ENCODE results near the gene TMEM131. TPM values are rescaled to one million over a fixed set of nuclear protein-coding genes. Genes with fewer than 3 reads are reported as not detected.
A peak's percentile ranks its signal among the peaks of the same experiment; 100 is the strongest.
"Not testable (repeated sequence)": the region's sequence is repeated elsewhere in the genome, so short reads cannot be mapped to it uniquely, and the experiment has no call there.

TMEM131 gene
- total and polyA plus RNA-seq, 7 experiments from 2014 or later: 10.6 to 46.4 (median 40.5) TPM

- peaks cover 0 to 2% (median 0%) of the 10 kb centered on the region in 5 donors for H3K27me3 Mint-ChIP-seq
- peak; percentile 11 for ATAC-seq
- H3K4me3 Mint-ChIP-seq: peak overlapping the region; percentile 86 to 100 (median 94)
- H3K4me1 ChIP-seq (ENCODE audit: control insufficient read depth in 2 of 2, insufficient read depth in 2 of 2, low read length in 2 of 2): peaks cover 53 to 62% of the 10 kb centered on the region in 2 donors
- H3K9me3 ChIP-seq (ENCODE audit: control insufficient read depth in 2 of 3, low read length in 3 of 3): no peaks in the 10 kb centered on the region
- H3K27me3 ChIP-seq (ENCODE audit: control insufficient read depth in 2 of 2, insufficient read depth in 2 of 2, low read length in 2 of 2): no peaks in the 10 kb centered on the region
- peak overlapping the region; percentile 94 for H3K4me3 ChIP-seq (ENCODE audit: low read length)
- intact Hi-C loops (cut with micrococcal nuclease): loop anchor here (1.0 to 10.0 kb wide), 8 partner anchors 14 to 1125 kb away; partner anchors contain the start of genes ACTR1B (in 1 of the 2) and TMEM131 (in 1 of the 2)
- H3K27ac Mint-ChIP-seq: peak overlapping the region; percentile 94 to 100 (median 99)
- CTCF ChIA-PET: interaction anchor here (0.6 to 7.7 kb wide), 11 partner anchors 8 to 122 kb away, joined by 3 to 43 read pairs (median 4); no protein-coding TSS in a partner anchor
- POLR2A ChIA-PET: interaction anchor here (0.9 to 3.5 kb wide), 12 partner anchors 9 to 751 kb away, joined by 3 to 23 read pairs (median 6); partner anchors contain the start of genes ACTR1B and COX5B
- H3K4me1 Mint-ChIP-seq: peaks cover 58 to 82% (median 68%) of the 10 kb centered on the region in 7 donors
- peaks cover 0 to 2% (median 0%) of the 10 kb centered on the region in 11 donors for H3K9me3 Mint-ChIP-seq
- peaks cover 0 to 17% (median 0%) of the 10 kb centered on the region in 3 experiments for H3K36me3 ChIP-seq (ENCODE audit: control insufficient read depth in 2 of 3, insufficient read depth in 3 of 3, low read length in 3 of 3)
- H3K36me3 Mint-ChIP-seq: peaks cover 3 to 41% (median 9%) of the 10 kb centered on the region in 5 donors
- peak in 4 of 9 donors; percentile 14 to 73 (median 36) for DNase-seq
- peak overlapping the region; percentile 95 for H3K27ac ChIP-seq (ENCODE audit: low read depth, low read length)
Measured at GRCh38 chr2:97712693-97713295, 283.0 kb downstream of the TMEM131 start.

GRCh38 chr2:97712175-97712574, 283.6 kb downstream of the TMEM131 start:
- intact Hi-C loops (cut with micrococcal nuclease): loop anchor here (2.0 to 10.0 kb wide), 7 partner anchors 15 to 1125 kb away; partner anchors contain the start of gene TMEM131 (in 1 of the 2)
- not testable (repeated sequence) for ATAC-seq; H3K9me3 ChIP-seq (ENCODE audit: control insufficient read depth in 2 of 3, low read length in 3 of 3); H3K9me3 Mint-ChIP-seq; H3K27me3 ChIP-seq (ENCODE audit: control insufficient read depth in 2 of 2, insufficient read depth in 2 of 2, low read length in 2 of 2); H3K4me3 ChIP-seq (ENCODE audit: low read length); H3K27me3 Mint-ChIP-seq
- Mint-ChIP-seq H3K36me3 (peaks cover 3 to 36% (median 9%) of the 10 kb centered on the region in 5 donors), H3K4me1 (peaks cover 53 to 76% (median 62%) of the 10 kb centered on the region in 7 donors), H3K4me3 (peak overlapping the region; percentile 77 to 100 (median 94)), H3K27ac (peak overlapping the region; percentile 94 to 100 (median 99))
- ChIA-PET CTCF (interaction anchor here (0.6 to 7.7 kb wide), 8 partner anchors 8 to 121 kb away, joined by 3 to 43 read pairs (median 3); no protein-coding TSS in a partner anchor), POLR2A (interaction anchor here (0.6 to 3.5 kb wide), 8 partner anchors 13 to 66 kb away, joined by 3 to 23 read pairs (median 9); partner anchors contain the start of genes ACTR1B and COX5B)
- Histone ChIP-seq H3K4me1 (ENCODE audit: control insufficient read depth in 2 of 2, insufficient read depth in 2 of 2, low read length in 2 of 2) (peaks cover 47 to 56% of the 10 kb centered on the region in 2 donors), H3K27ac (ENCODE audit: low read depth, low read length) (peak overlapping the region; percentile 95), H3K36me3 (ENCODE audit: control insufficient read depth in 2 of 3, insufficient read depth in 3 of 3, low read length in 3 of 3) (peaks cover 0 to 12% (median 0%) of the 10 kb centered on the region in 3 experiments)
- peak in 1 of 9 donors; percentile 3 for DNase-seq

- H3K27me3 ChIP-seq (ENCODE audit: control insufficient read depth in 2 of 2, insufficient read depth in 2 of 2, low read length in 2 of 2): no peaks in the 10 kb centered on the region
- H3K27ac ChIP-seq (ENCODE audit: low read depth, low read length): peak overlapping the region; percentile 95
- peaks cover 48 to 68% (median 54%) of the 10 kb centered on the region in 7 donors for H3K4me1 Mint-ChIP-seq
- no peak overlapping the region for H3K4me3 ChIP-seq (ENCODE audit: low read length)
- H3K27ac Mint-ChIP-seq: peak overlapping the region; percentile 18 to 100 (median 97)
- ChIA-PET POLR2A (interaction anchor here (1.6 kb wide), 1 partner anchor 21 kb away, joined by 3 read pairs; no protein-coding TSS in a partner anchor), CTCF (interaction anchor here (0.8 to 7.7 kb wide), 5 partner anchors 12 to 120 kb away, joined by 4 to 43 read pairs (median 6); no protein-coding TSS in a partner anchor)
- peaks cover 41 to 48% of the 10 kb centered on the region in 2 donors for H3K4me1 ChIP-seq (ENCODE audit: control insufficient read depth in 2 of 2, insufficient read depth in 2 of 2, low read length in 2 of 2)
- H3K9me3 ChIP-seq (ENCODE audit: control insufficient read depth in 2 of 3, low read length in 3 of 3): no peaks in the 10 kb centered on the region
- H3K4me3 Mint-ChIP-seq: peak overlapping the region; percentile 1 to 98 (median 88)
- peaks cover 0 to 2% (median 0%) of the 10 kb centered on the region in 5 donors for H3K27me3 Mint-ChIP-seq
- peaks cover 0 to 2% (median 0%) of the 10 kb centered on the region in 11 donors for H3K9me3 Mint-ChIP-seq
- H3K36me3 ChIP-seq (ENCODE audit: control insufficient read depth in 2 of 3, insufficient read depth in 3 of 3, low read length in 3 of 3): peaks cover 0 to 12% (median 0%) of the 10 kb centered on the region in 3 experiments
- H3K36me3 Mint-ChIP-seq: peaks cover 3 to 28% (median 6%) of the 10 kb centered on the region in 5 donors
- peak in 1 of 9 donors; percentile 8 for DNase-seq
- intact Hi-C loops (cut with micrococcal nuclease): loop anchor here (5.0 to 10.0 kb wide), 4 partner anchors 286 to 1126 kb away; partner anchors contain the start of gene TMEM131 (in 1 of the 2)
- no peak for ATAC-seq
Measured at GRCh38 chr2:97711394-97711711, 284.4 kb downstream of the TMEM131 start.

- DNase-seq: no peak
- peaks cover 0 to 2% (median 0%) of the 10 kb centered on the region in 11 donors for H3K9me3 Mint-ChIP-seq
- no peak for ATAC-seq
- H3K36me3 Mint-ChIP-seq: peaks cover 0 to 4% (median 0%) of the 10 kb centered on the region in 5 donors
- CTCF ChIA-PET: interaction anchor here (0.7 to 7.7 kb wide), 11 partner anchors 9 to 680 kb away, joined by 3 to 43 read pairs (median 5); no protein-coding TSS in a partner anchor
- no peak overlapping the region for H3K4me3 Mint-ChIP-seq
- POLR2A ChIA-PET: interaction anchor here (1.0 to 2.0 kb wide), 5 partner anchors 8 to 40 kb away, joined by 3 to 8 read pairs (median 6); no protein-coding TSS in a partner anchor
- Histone ChIP-seq H3K36me3 (ENCODE audit: control insufficient read depth in 2 of 3, insufficient read depth in 3 of 3, low read length in 3 of 3) (no peaks in the 10 kb centered on the region), H3K4me3 (ENCODE audit: low read length) (no peak overlapping the region), H3K9me3 (ENCODE audit: control insufficient read depth in 2 of 3, low read length in 3 of 3) (no peaks in the 10 kb centered on the region), H3K27me3 (ENCODE audit: control insufficient read depth in 2 of 2, insufficient read depth in 2 of 2, low read length in 2 of 2) (no peaks in the 10 kb centered on the region), H3K27ac (ENCODE audit: low read depth, low read length) (no peak overlapping the region), H3K4me1 (ENCODE audit: control insufficient read depth in 2 of 2, insufficient read depth in 2 of 2, low read length in 2 of 2) (peaks cover 25 to 32% of the 10 kb centered on the region in 2 donors)
- H3K27me3 Mint-ChIP-seq: peaks cover 0 to 2% (median 0%) of the 10 kb centered on the region in 5 donors
- H3K4me1 Mint-ChIP-seq: peaks cover 31 to 41% (median 37%) of the 10 kb centered on the region in 7 donors
- intact Hi-C loops (cut with micrococcal nuclease): no loop called here
- H3K27ac Mint-ChIP-seq: no peak overlapping the region
Measured at GRCh38 chr2:97708608-97709007, 287.1 kb downstream of the TMEM131 start.

- ChIA-PET POLR2A (no interaction called here), CTCF (interaction anchor here (0.8 to 7.7 kb wide), 8 partner anchors 8 to 680 kb away, joined by 3 to 43 read pairs (median 6); no protein-coding TSS in a partner anchor)
- Histone ChIP-seq H3K4me1 (ENCODE audit: control insufficient read depth in 2 of 2, insufficient read depth in 2 of 2, low read length in 2 of 2) (peaks cover 21 to 29% of the 10 kb centered on the region in 2 donors), H3K9me3 (ENCODE audit: control insufficient read depth in 2 of 3, low read length in 3 of 3) (no peaks in the 10 kb centered on the region), H3K4me3 (ENCODE audit: low read length) (no peak overlapping the region), H3K27me3 (ENCODE audit: control insufficient read depth in 2 of 2, insufficient read depth in 2 of 2, low read length in 2 of 2) (no peaks in the 10 kb centered on the region), H3K36me3 (ENCODE audit: control insufficient read depth in 2 of 3, insufficient read depth in 3 of 3, low read length in 3 of 3) (no peaks in the 10 kb centered on the region), H3K27ac (ENCODE audit: low read depth, low read length) (no peak overlapping the region)
- Mint-ChIP-seq H3K27me3 (peaks cover 0 to 2% (median 0%) of the 10 kb centered on the region in 5 donors), H3K9me3 (peaks cover 0 to 2% (median 0%) of the 10 kb centered on the region in 11 donors), H3K4me3 (no peak overlapping the region), H3K36me3 (peaks cover 0 to 3% (median 0%) of the 10 kb centered on the region in 5 donors), H3K4me1 (peaks cover 25 to 35% (median 31%) of the 10 kb centered on the region in 7 donors), H3K27ac (no peak overlapping the region)
- no peak for DNase-seq
- no peak for ATAC-seq
- intact Hi-C loops (cut with micrococcal nuclease): no loop called here
Measured at GRCh38 chr2:97708048-97708380, 287.7 kb downstream of the TMEM131 start.

- ATAC-seq (no peak), DNase-seq (no peak)
- Mint-ChIP-seq H3K27me3 (peaks cover 0 to 2% (median 0%) of the 10 kb centered on the region in 5 donors), H3K9me3 (peaks cover 0 to 2% (median 0%) of the 10 kb centered on the region in 11 donors), H3K4me1 (peaks cover 21 to 30% (median 27%) of the 10 kb centered on the region in 7 donors), H3K4me3 (no peak overlapping the region), H3K27ac (no peak overlapping the region), H3K36me3 (peaks cover 0 to 3% (median 0%) of the 10 kb centered on the region in 5 donors)
- Histone ChIP-seq H3K9me3 (ENCODE audit: control insufficient read depth in 2 of 3, low read length in 3 of 3) (no peaks in the 10 kb centered on the region), H3K27ac (ENCODE audit: low read depth, low read length) (no peak overlapping the region), H3K27me3 (ENCODE audit: control insufficient read depth in 2 of 2, insufficient read depth in 2 of 2, low read length in 2 of 2) (no peaks in the 10 kb centered on the region), H3K36me3 (ENCODE audit: control insufficient read depth in 2 of 3, insufficient read depth in 3 of 3, low read length in 3 of 3) (no peaks in the 10 kb centered on the region), H3K4me1 (ENCODE audit: control insufficient read depth in 2 of 2, insufficient read depth in 2 of 2, low read length in 2 of 2) (peaks cover 16 to 24% of the 10 kb centered on the region in 2 donors), H3K4me3 (ENCODE audit: low read length) (no peak overlapping the region)
- ChIA-PET CTCF (interaction anchor here (0.7 to 7.7 kb wide), 6 partner anchors 8 to 561 kb away, joined by 3 to 43 read pairs (median 12); no protein-coding TSS in a partner anchor), POLR2A (no interaction called here)
- intact Hi-C loops (cut with micrococcal nuclease): no loop called here
Measured at GRCh38 chr2:97707362-97708047, 288.2 kb downstream of the TMEM131 start.

All from naive thymus-derived CD4-positive, alpha-beta T cell (primary cell).